WERI-Rb-1 (cell line): Measurements from ENCODE around the gene TRAPPC3L.

Source experiments
- DNase-seq: peaks from one replicate; pipeline ENCODE4 v3.0.0-alpha.2; 2020
- H3K27ac ChIP-seq: fragments of 250-450 bp; sonication (Bioruptor Pico); 2 replicates; pipeline ENCODE4 v1.5.1; 2020; ENCODE audit warnings: mild to moderate bottlenecking, moderate library complexity
- H3K27me3 ChIP-seq: fragments of 250-450 bp; sonication (Bioruptor Pico); 2 replicates; pipeline ENCODE4 v1.5.1; 2021; ENCODE audit warnings: mild to moderate bottlenecking, low read depth, moderate library complexity; ENCODE audit not compliant: insufficient read depth, severe bottlenecking
- H3K36me3 ChIP-seq: fragments of 250-450 bp; sonication (Bioruptor Pico); 2 replicates; pipeline ENCODE4 v1.5.1; 2020; ENCODE audit warnings: mild to moderate bottlenecking, moderate library complexity
- H3K4me3 ChIP-seq: 2 replicates; pipeline ENCODE4 v1.5.1; 2011; ENCODE audit warnings: low read depth, mild to moderate bottlenecking, control low read depth, low read length
- H3K9me3 ChIP-seq: fragments of 250-450 bp; sonication (Bioruptor Pico); 2 replicates; pipeline ENCODE4 v1.5.1; 2021; ENCODE audit warnings: mild to moderate bottlenecking, moderate library complexity; ENCODE audit not compliant: severe bottlenecking
- CTCF ChIP-seq: IDR thresholded peaks from 2 replicates; pipeline ENCODE4 v1.5.1; 2011; ENCODE audit warnings: low read depth, mild to moderate bottlenecking, control low read depth, inconsistent platforms, low read length

The TRAPPC3L gene

GRCh38 chr6:116459927-116460326 is 85.6 kb downstream of the TRAPPC3L start:
- Histone ChIP-seq H3K4me3 (no peak overlapping the region), H3K27me3 (no peaks in the 10 kb centered on the region), H3K27ac (no peak overlapping the region), H3K9me3 (no peaks in the 10 kb centered on the region), H3K36me3 (no peaks in the 10 kb centered on the region)
- no peak for TF ChIP-seq CTCF
- no peak for DNase-seq

GRCh38 chr6:116458264-116458663 is 87.2 kb downstream of the TRAPPC3L start:
- DNase-seq: no peak

GRCh38 chr6:116456927-116457326 is 88.6 kb downstream of the TRAPPC3L start:
- H3K36me3 ChIP-seq: no peaks in the 10 kb centered on the region
- H3K27me3 ChIP-seq: no peaks in the 10 kb centered on the region
- no peaks in the 10 kb centered on the region for H3K9me3 ChIP-seq
- no peak overlapping the region for H3K4me3 ChIP-seq
- no peak overlapping the region for H3K27ac ChIP-seq
- DNase-seq: no peak
- no peak for TF ChIP-seq CTCF

More at GRCh38 chr6:116458264-116458663, 87.2 kb downstream of the TRAPPC3L start:
- Histone ChIP-seq H3K27ac (no peak overlapping the region), H3K9me3 (no peaks in the 10 kb centered on the region), H3K4me3 (no peak overlapping the region), H3K36me3 (no peaks in the 10 kb centered on the region), H3K27me3 (no peaks in the 10 kb centered on the region)
- no peak for TF ChIP-seq CTCF

GRCh38 chr6:116456106-116456505 is 89.4 kb downstream of the TRAPPC3L start:
- H3K36me3 ChIP-seq: no peaks in the 10 kb centered on the region
- no peaks in the 10 kb centered on the region for H3K9me3 ChIP-seq
- TF ChIP-seq CTCF: no peak
- DNase-seq: no peak
- H3K4me3 ChIP-seq: no peak overlapping the region
- H3K27ac ChIP-seq: no peak overlapping the region
- no peaks in the 10 kb centered on the region for H3K27me3 ChIP-seq

- Histone ChIP-seq H3K9me3 (no peaks in the 10 kb centered on the region), H3K27me3 (no peaks in the 10 kb centered on the region), H3K4me3 (no peak overlapping the region), H3K36me3 (no peaks in the 10 kb centered on the region), H3K27ac (no peak overlapping the region)
- no peak for TF ChIP-seq CTCF
- DNase-seq: no peak
These were observed 93.0 kb downstream of the TRAPPC3L start for GRCh38 chr6:116452531-116452930.

GRCh38 chr6:116451916-116452315 is 93.6 kb downstream of the TRAPPC3L start:
- Histone ChIP-seq H3K36me3 (no peaks in the 10 kb centered on the region), H3K27ac (no peak overlapping the region), H3K4me3 (no peak overlapping the region), H3K27me3 (no peaks in the 10 kb centered on the region), H3K9me3 (no peaks in the 10 kb centered on the region)
- no peak for TF ChIP-seq CTCF
- DNase-seq: no peak
